Liver (tissue), 9 donors: ENCODE data around the gene BCKDHB. TPM values are rescaled to one million over a fixed set of nuclear protein-coding genes. Genes with fewer than 3 reads are reported as not detected.
"Not testable (repeated sequence)": the region's sequence is repeated elsewhere in the genome, so short reads cannot be mapped to it uniquely, and the experiment has no call there.

ENCODE experiments used
- DNase-seq: peaks from one replicate; pipeline ENCODE4 v3.0.0-alpha.2; 2017; ENCODE audit warnings: low spot score
- H3K27ac ChIP-seq, 2 donors: one replicate each; pipeline ENCODE4 v1.7.0; 2013; ENCODE audit warnings: inconsistent platforms in 2 of 2, low read length in 2 of 2, control low read depth in 1 of 2, low read depth in 1 of 2, mild to moderate bottlenecking in 1 of 2
- H3K27me3 ChIP-seq, 4 donors: one replicate each; pipeline versions ENCODE4 v1.6.1 to v1.7.0; 2013; ENCODE audit warnings: low read length in 3 of 4, inconsistent platforms in 1 of 4, mild to moderate bottlenecking in 1 of 4, moderate library complexity in 1 of 4; ENCODE audit not compliant: control insufficient read depth in 4 of 4, insufficient read depth in 4 of 4
- H3K36me3 ChIP-seq, 4 donors: one replicate each; pipeline versions ENCODE4 v1.6.1 to v1.7.0; 2013; ENCODE audit warnings: low read length in 3 of 4, mild to moderate bottlenecking in 3 of 4, low read depth in 1 of 4, moderate library complexity in 1 of 4; ENCODE audit not compliant: control insufficient read depth in 4 of 4, insufficient read depth in 3 of 4
- H3K4me1 ChIP-seq, 4 donors: one replicate each; pipeline versions ENCODE4 v1.6.1 to v1.7.0; 2013; ENCODE audit warnings: low read length in 3 of 4, mild to moderate bottlenecking in 3 of 4, moderate library complexity in 1 of 4; ENCODE audit not compliant: control insufficient read depth in 4 of 4, insufficient read depth in 4 of 4
- H3K4me3 ChIP-seq, 3 donors: one replicate each; pipeline versions ENCODE4 v1.6.1 to v1.7.0; 2013; ENCODE audit warnings: low read length in 3 of 3, control low read depth in 1 of 3, low read depth in 1 of 3, mild to moderate bottlenecking in 1 of 3
- H3K9ac ChIP-seq, 2 donors: one replicate each; pipeline ENCODE4 v1.7.0; 2013; ENCODE audit warnings: low read length in 2 of 2, mild to moderate bottlenecking in 2 of 2, moderate library complexity in 2 of 2, control low read depth in 1 of 2, low read depth in 1 of 2
- H3K9me3 ChIP-seq, 4 donors: one replicate each; pipeline versions ENCODE4 v1.6.1 to v1.7.0; 2013; ENCODE audit warnings: low read length in 3 of 4; ENCODE audit not compliant: control insufficient read depth in 4 of 4
- ATF3 ChIP-seq: IDR thresholded peaks from 2 replicates; pipeline ENCODE4 v1.6.1; 2016; ENCODE audit warnings: antibody characterized with exemption
- CTCF ChIP-seq: fragments of 150-350 bp; IDR thresholded peaks from 2 replicates; pipeline ENCODE4 v1.5.1; 2017; ENCODE audit warnings: improper control_type of control experiment, low read depth, low read length; ENCODE audit not compliant: missing input control
- EGR1 ChIP-seq, 2 donors: IDR thresholded peaks; 2 replicates each; pipeline ENCODE4 v1.6.1; 2016 to 2018; ENCODE audit warnings: antibody characterized with exemption in 2 of 2, low read depth in 2 of 2
- FOXA1 ChIP-seq: IDR thresholded peaks from 2 replicates; pipeline ENCODE4 v1.6.1; 2016; ENCODE audit warnings: antibody characterized with exemption
- FOXA2 ChIP-seq: IDR thresholded peaks from 2 replicates; pipeline ENCODE4 v1.6.1; 2016; ENCODE audit warnings: antibody characterized with exemption
- GABPA ChIP-seq, 2 donors: IDR thresholded peaks in 1 of 2; conservative IDR thresholded peaks in 1 of 2; 2 replicates each; pipeline ENCODE4 v1.6.1; 2016; ENCODE audit warnings: antibody characterized with exemption in 2 of 2, mild to moderate bottlenecking in 1 of 2, moderate library complexity in 1 of 2
- HNF4A ChIP-seq, 2 donors: conservative IDR thresholded peaks; 2 replicates each; pipeline ENCODE4 v1.6.1; 2016; ENCODE audit warnings: antibody characterized with exemption in 2 of 2, mild to moderate bottlenecking in 2 of 2
- HNF4G ChIP-seq: IDR thresholded peaks from 2 replicates; pipeline ENCODE4 v1.6.1; 2016; ENCODE audit warnings: antibody characterized with exemption
- JUND ChIP-seq, 2 donors: IDR thresholded peaks; 2 replicates each; pipeline ENCODE4 v1.6.1; 2016; ENCODE audit warnings: antibody characterized with exemption in 2 of 2
- MAX ChIP-seq: IDR thresholded peaks from 2 replicates; pipeline ENCODE4 v1.6.1; 2016; ENCODE audit warnings: antibody characterized with exemption
- NR2F2 ChIP-seq: IDR thresholded peaks from 2 replicates; pipeline ENCODE4 v1.6.1; 2016; ENCODE audit warnings: antibody characterized with exemption
- RAD21 ChIP-seq, 2 donors: IDR thresholded peaks; 2 replicates each; pipeline ENCODE4 v1.6.1; 2016; ENCODE audit warnings: antibody characterized with exemption in 2 of 2, mild to moderate bottlenecking in 2 of 2
- RXRA ChIP-seq, 2 donors: IDR thresholded peaks; 2 replicates each; pipeline ENCODE4 v1.6.1; 2017 to 2018; ENCODE audit warnings: antibody characterized with exemption in 2 of 2, mild to moderate bottlenecking in 1 of 2
- SP1 ChIP-seq: IDR thresholded peaks from 2 replicates; pipeline ENCODE4 v1.6.1; 2018; ENCODE audit warnings: antibody characterized with exemption, mild to moderate bottlenecking
- TAF1 ChIP-seq: conservative IDR thresholded peaks from 2 replicates; pipeline ENCODE4 v1.6.1; 2016; ENCODE audit warnings: antibody characterized with exemption, mild to moderate bottlenecking
- YY1 ChIP-seq: IDR thresholded peaks from 2 replicates; pipeline ENCODE4 v1.6.1; 2016; ENCODE audit warnings: antibody characterized with exemption, mild to moderate bottlenecking
- WGBS: extraction: QIAGEN DNeasy Blood & Tissue Kit; methylation state at CpG from one replicate; pipeline ENCODE4 v1.1.7; 2013; 5-methylcytosine and 5-hydroxymethylcytosine counted together
- polyA plus RNA-seq, 2 donors: library from polyadenylated mRNA; stranded (reverse) in 1 of 2; unstranded in 1 of 2; fragments of 200-250 nt in 1 of 2; fragments of >200 nt in 1 of 2; fragmentation: Nextera tagmentation in 1 of 2; extraction: Ambion mirVana in 1 of 2; gene quantifications; one replicate each; pipeline versions ENCODE4 v1.2.1 to v1.2.3, GENCODE V29; 2013 to 2015
- total RNA-seq, 2 donors: library from RNA; depleted of rRNA; stranded (reverse); fragments of >200 nt; gene quantifications; one replicate each; pipeline ENCODE4 v1.2.3, GENCODE V29; 2014
- TF ChIP-seq, protein P1 (sequence below): IDR thresholded peaks from 2 replicates; pipeline ENCODE4 v1.6.1; 2016; ENCODE audit warnings: antibody characterized with exemption
- donor health status: healthy.
- donor health status: healthy.
- donor health status: healthy.
- donor health status: healthy.
- donor health status: healthy.

BCKDHB gene
- total and polyA plus RNA-seq, 4 donors: 13.0 to 74.8 (median 31.6) TPM

DNA sequence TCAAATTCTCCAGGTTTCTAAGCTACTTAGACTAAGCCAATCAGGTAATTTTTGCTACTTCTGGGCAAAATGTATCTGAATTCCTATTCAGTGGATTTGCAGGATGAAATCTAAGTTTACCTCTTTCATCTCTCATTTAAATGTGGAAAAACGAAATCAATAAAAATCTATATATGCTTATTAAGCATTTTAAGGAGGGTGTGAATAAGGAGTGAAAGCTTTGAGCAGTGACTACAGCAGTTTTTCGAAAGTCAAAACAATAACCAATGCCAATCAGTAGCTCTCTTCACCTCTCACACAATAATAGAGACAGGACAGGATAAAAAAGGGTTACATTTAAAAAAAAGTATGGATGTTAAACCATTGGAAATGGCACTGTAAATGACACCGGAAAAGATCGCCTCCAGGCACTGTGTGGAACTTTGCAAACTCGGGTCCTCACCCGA is 476 bp upstream of the BCKDHB start:
- Histone ChIP-seq H3K27ac (peak overlapping the region; percentile 88 to 90), H3K4me1 (peaks cover 2 to 35% (median 18%) of the 10 kb centered on the region in 4 donors), H3K4me3 (peak overlapping the region; percentile 41 to 54 (median 45)), H3K9me3 (no peaks in the 10 kb centered on the region), H3K27me3 (no peaks in the 10 kb centered on the region), H3K9ac (peak overlapping the region in 1 of 2 donors; percentile 45), H3K36me3 (no peaks in the 10 kb centered on the region)
- no peak for DNase-seq
- under 1% methylated on average over 6 of the region's 6 CpGs for WGBS
- TF ChIP-seq FOXA2: no peak
- TF ChIP-seq, protein P1, sequence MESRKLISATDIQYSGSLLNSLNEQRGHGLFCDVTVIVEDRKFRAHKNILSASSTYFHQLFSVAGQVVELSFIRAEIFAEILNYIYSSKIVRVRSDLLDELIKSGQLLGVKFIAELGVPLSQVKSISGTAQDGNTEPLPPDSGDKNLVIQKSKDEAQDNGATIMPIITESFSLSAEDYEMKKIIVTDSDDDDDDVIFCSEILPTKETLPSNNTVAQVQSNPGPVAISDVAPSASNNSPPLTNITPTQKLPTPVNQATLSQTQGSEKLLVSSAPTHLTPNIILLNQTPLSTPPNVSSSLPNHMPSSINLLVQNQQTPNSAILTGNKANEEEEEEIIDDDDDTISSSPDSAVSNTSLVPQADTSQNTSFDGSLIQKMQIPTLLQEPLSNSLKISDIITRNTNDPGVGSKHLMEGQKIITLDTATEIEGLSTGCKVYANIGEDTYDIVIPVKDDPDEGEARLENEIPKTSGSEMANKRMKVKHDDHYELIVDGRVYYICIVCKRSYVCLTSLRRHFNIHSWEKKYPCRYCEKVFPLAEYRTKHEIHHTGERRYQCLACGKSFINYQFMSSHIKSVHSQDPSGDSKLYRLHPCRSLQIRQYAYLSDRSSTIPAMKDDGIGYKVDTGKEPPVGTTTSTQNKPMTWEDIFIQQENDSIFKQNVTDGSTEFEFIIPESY: peak; percentile 53
- no peak for TF ChIP-seq RXRA (IDR thresholded peaks at IDR 0.05)
- TF ChIP-seq GABPA (IDR thresholded peaks at IDR 0.05 in 1 of 2, conservative IDR thresholded peaks at IDR 0.05 in 1 of 2): no peak
- TF ChIP-seq EGR1 (IDR thresholded peaks at IDR 0.05; ENCODE audit: low read depth in 2 of 2): peak in 1 of 2 donors; percentile 15
- TF ChIP-seq NR2F2: peak; percentile 74
- TF ChIP-seq RAD21 (IDR thresholded peaks at IDR 0.05): peak in 1 of 2 donors; percentile 27
- peak in 1 of 2 donors; percentile 83 for TF ChIP-seq HNF4A (conservative IDR thresholded peaks at IDR 0.05)
- TF ChIP-seq ATF3: no peak
- no peak for TF ChIP-seq FOXA1
- TF ChIP-seq JUND (IDR thresholded peaks at IDR 0.05): no peak
- no peak for TF ChIP-seq HNF4G
- TF ChIP-seq YY1: no peak
- TF ChIP-seq SP1: no peak

DNA sequence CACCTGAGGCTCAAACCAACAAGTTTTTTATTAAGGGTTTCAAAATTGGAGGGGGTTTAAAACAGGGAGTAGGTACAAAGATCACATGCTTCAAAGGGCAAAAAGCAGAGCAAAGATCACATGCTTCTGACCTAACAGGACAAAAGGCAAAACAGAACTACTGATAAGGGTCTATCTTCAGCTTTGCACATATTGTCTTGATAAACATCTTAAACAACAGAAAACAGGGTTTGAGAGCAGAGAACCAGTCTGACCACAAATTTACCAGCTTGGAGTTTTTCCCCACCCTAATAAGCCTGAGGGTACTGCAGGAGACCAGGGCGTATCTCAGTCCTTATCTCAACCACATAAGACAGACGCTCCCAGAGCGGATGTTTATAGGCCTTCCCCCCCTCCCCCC is 16.1 kb downstream of the BCKDHB start:
- 93% methylated on average over 3 of the region's 3 CpGs for WGBS
- not testable (repeated sequence) for H3K9me3 ChIP-seq, H3K36me3 ChIP-seq, DNase-seq, H3K4me1 ChIP-seq, H3K27ac ChIP-seq, H3K4me3 ChIP-seq, H3K27me3 ChIP-seq, H3K9ac ChIP-seq
- TF ChIP-seq HNF4A (conservative IDR thresholded peaks at IDR 0.05): peak; percentile 56 to 72

DNA sequence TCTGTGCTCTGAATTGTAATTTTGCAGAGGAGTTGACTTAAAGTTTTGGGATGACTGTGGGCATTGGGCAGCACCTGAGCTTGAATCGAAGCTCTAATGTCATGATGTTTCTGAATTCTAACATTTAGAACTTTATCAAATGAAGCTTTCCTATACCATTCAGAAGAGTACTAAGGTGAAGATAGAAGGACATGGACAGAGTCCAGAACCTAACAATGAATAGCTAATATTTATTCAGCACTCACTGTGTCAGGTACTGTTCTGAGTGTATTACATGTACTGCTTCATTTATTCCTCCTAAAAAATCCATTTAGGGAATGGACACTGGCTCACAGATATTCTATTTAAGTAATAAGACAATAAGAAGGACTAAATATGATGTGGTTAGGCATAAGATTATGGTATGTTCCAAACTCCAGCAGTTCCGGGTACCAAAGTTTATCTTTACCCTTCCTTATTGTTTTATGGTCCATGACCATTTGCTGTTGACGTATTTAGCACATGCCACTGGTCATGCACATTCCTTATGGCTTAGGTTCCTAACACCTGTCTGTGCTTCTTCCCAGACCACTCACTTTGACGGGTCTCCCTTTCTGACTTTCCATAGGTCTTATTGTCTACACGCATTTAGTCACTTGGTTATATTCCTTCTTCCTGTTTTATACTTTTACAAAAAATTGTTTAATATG is 20.3 kb downstream of the BCKDHB start:
- H3K4me3 ChIP-seq: no peak overlapping the region
- H3K27ac ChIP-seq: no peak overlapping the region
- H3K9me3 ChIP-seq: no peaks in the 10 kb centered on the region
- 93% methylated on average over 5 of the region's 5 CpGs for WGBS
- peaks cover 0 to 8% (median 2%) of the 10 kb centered on the region in 4 donors for H3K4me1 ChIP-seq
- H3K9ac ChIP-seq: no peak overlapping the region
- peaks cover 2 to 15% (median 8%) of the 10 kb centered on the region in 4 donors for H3K36me3 ChIP-seq
- no peaks in the 10 kb centered on the region for H3K27me3 ChIP-seq
- DNase-seq: no peak
- TF ChIP-seq MAX: no peak
- TF ChIP-seq GABPA (IDR thresholded peaks at IDR 0.05 in 1 of 2, conservative IDR thresholded peaks at IDR 0.05 in 1 of 2): no peak
- TF ChIP-seq, protein P1: no peak
- TF ChIP-seq EGR1 (IDR thresholded peaks at IDR 0.05; ENCODE audit: low read depth in 2 of 2): no peak
- TF ChIP-seq TAF1: no peak
- TF ChIP-seq SP1: no peak
- TF ChIP-seq CTCF: no peak
- TF ChIP-seq NR2F2: no peak
- no peak for TF ChIP-seq ATF3
